ENCODE results near the gene FOXA1.

Gene FOXA1

DNA sequence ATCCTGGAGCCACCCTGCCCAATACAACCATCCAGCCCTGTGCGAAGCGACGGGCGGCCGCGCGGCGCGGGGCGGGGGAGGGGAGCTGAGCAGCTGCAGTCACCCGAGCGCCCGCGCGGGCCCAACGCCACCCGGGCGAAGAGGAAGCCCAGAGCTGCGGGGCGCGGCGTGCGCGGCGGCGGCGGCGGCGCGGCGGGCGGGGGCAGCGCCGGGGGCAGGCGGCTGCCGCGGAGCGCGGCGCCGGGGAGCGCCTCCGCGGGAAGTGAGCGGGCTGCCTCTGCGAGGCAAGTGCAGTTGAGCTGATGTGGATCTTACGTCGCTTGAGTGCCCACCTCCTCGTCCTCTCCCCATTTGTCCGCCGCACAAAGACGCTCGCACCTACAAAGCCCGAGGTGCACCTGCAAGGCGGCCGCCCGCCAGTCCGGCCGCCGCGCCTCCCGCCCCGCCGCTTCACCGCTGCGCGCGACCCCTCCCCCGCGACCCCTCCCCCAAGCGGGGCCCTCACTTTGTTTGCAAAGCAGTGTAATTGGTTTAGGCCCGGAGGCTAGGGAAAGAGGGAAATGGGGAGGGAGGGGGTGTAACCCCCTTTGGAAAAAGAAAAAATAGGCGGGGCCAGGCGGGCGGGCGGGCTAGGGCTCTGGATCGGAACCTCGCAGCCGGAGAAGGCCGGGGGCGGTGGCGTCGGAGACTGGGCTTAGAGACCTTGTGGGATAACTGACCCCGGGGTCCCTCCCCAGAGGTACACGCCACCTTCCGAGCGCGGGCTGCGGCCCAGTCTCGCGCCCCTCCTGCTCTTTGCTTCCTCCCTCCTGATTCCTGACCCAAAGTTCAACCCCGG lies at the start of gene FOXA1, which contains the start of gene TTC6:
Gene FOXA1, minus strand, starts transcription at position 279 of the 838 bp plus-strand sequence. Its CDS starts 277 bp downstream, at position 2.
Gene TTC6, plus strand, starts transcription at position 659 of the 838 bp plus-strand sequence. CDS start 26,436 bp downstream, outside the sequence.
- DNase-seq, result peak in 1 of 58 donors; percentile 6

DNA sequence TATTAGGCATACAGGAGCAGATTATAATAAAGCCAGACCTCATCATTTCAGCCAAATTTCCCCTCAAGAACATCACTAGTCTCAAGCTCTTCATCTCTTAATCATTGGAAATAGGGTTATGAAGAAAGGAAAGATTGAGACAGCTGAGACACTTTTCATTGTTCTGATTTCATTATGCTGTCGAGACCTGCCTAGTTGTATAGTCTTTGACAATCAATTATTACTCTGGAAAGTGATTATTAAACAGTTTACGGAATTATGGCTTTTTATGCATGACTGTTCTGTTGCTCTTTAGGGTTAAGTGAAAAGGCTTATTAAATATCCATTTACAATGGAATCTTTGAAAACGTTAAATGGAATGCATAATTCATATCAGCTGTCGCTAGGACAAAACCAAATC lies 48.7 kb upstream of the FOXA1 start:
- DNase-seq, result no peak

DNA sequence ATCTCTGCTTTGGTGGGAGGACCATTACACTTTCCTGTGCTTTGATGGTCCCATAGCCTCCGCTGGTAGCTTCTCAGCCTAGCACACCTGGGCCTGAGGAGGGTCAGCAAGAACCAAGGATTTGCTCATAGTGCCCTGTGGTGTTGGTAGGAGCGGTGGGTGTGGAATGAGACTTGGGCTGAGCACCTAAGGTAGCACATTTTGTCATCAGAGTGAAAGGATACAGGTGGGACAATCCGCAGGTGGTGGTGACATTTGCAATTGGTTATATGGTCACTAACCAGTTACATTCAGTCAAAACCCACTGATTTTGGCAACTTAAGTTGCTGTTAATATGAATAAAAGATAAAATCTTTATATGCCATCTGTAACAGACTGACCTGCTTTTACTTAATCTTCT lies 47.1 kb upstream of the FOXA1 start:
- DNase-seq, result no peak

GRCh38 chr14:37641117-37641516 lies 46.1 kb upstream of the FOXA1 start:
- DNase-seq, result no peak

DNA sequence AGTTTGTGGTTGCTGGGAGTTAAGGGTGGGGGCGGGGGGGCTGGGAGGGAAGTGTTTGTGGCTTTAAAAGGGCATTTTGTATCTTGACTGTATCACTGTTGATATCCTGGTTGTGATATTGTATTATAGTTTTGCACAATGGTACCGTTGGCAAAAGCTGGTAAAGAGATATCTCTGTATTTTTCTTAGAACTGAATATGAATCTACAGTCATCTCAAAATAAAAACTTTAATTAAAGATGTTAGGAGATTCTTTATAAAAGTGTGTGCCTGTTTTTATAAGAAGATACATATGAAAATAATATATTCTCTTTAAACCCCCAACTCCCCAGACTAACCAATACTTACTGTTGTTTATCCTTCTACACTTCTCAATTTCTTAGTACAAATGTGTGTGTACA lies 43.5 kb upstream of the FOXA1 start:
- DNase-seq, result no peak

DNA sequence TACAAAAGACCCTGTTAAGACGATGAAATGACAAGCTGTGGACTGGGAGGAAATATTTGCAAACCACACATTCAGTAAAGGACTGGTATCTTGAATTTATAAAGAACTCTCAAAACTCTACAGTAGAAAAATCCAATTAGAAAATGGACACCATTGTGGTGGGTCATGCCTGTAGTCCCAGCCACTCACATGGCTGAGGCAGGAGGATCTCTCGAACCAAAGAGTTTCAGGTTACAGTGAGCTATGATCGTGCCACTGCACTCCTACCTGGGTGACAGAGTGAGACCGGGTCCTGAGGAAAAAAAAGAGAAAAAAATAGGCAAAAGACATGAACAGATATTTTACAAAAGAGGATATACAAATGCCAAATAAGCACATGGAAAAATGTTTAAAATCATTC lies 42.3 kb upstream of the FOXA1 start:
- DNase-seq, result no peak

DNA sequence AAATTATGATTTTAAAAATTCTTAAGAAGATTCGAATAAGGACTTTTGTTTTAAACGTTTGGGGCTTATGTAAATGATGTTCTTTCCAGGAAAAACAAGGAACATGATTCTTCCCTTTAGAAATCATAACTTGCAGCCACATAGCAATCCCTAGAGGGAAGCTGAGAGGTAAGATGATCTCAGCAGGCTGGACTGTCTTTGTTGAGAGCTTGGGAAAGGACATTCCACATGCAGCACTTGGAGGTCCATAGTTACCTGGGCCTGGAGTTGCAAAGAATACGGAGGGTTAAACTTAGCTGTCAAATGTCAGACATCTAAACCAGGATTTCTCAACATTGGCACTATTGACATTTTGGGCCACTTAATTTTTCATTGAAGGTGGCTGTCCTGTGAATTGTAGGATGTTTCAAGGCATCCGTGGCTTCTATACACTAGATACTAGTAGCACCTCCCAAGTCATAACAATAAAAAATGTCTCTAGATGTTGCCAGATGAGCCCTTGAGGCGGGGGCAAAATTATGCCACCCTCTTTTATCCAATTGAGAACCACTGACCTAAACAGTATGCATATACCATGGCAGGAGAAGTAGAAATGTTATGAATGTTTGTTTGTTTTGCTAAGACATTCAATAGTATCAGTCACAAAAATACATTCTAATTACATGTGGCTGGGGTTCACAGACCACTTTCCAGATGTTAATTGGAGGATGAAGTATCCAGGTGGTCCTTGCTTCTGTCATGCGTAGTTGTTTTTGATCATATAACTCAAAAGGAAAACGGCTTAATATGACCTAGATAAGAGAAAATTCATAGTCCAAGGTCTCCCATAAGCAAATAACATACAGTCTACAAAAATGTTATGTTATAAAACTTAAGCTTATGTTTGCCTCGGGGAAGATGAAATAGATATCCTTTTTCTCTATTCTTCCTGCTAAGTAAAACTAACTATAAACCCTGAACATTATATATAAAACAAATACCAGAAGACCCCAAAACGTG lies 30.8 kb upstream of the FOXA1 start:
- DNase-seq, result no peak

GRCh38 chr14:37623971-37624370 lies 28.9 kb upstream of the FOXA1 start:
- DNase-seq, result no peak

DNA sequence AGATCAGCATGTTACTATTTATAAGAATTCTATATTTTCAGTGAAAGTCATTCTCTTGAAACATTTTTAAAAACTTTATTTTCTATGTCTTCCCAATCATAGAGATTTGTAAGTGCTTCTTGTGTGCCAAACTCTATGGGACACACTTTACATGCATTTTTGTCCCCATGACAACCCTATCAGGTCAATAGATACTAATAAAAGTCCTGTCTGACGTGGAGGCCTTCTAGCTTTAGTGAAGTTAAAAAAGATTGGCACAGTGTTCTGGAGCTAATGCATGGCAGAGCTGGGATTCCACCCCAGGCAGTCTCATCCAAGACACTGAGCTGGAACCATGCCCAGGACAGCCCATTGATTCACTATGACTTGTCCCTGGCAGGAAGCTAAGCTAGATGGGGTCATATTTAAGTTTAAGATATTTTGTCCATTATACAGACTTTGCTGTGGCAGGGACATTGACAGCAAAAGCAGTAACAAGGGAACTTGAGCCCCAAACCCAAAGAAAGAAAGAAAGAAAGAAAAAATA lies 28.4 kb upstream of the FOXA1 start:
- DNase-seq, result no peak

- no peak for DNase-seq
Measured at GRCh38 chr14:37622231-37622923, 27.3 kb upstream of the FOXA1 start.

GRCh38 chr14:37620856-37621255 lies 25.8 kb upstream of the FOXA1 start:
- DNase-seq, result no peak

GRCh38 chr14:37618498-37619028 lies 23.5 kb upstream of the FOXA1 start:
- no peak for DNase-seq

DNA sequence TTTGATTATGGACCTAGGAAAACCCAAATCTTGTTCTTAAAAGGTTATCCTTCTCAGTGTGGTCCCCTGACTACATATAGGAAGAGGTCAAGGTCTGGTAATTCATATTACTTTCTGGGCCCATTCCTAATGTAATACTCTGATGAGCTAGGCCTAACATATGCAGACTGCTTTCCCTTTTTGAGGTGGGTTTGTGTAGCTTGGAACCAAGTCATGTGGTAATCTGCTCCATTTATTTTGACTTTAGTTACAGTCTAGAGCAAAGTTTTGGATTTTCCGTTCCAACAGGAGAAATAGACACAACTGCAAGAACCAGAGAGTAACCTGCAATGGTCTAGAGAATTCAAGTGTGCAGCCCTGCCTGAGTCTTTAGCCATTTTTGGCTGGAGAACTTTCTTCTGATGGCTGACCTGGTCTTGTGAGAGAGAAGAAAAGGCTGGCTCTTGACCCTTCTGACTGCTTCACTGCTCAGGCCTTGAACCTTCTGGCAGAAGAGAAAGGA lies 22.9 kb upstream of the FOXA1 start:
- no peak for DNase-seq

DNA sequence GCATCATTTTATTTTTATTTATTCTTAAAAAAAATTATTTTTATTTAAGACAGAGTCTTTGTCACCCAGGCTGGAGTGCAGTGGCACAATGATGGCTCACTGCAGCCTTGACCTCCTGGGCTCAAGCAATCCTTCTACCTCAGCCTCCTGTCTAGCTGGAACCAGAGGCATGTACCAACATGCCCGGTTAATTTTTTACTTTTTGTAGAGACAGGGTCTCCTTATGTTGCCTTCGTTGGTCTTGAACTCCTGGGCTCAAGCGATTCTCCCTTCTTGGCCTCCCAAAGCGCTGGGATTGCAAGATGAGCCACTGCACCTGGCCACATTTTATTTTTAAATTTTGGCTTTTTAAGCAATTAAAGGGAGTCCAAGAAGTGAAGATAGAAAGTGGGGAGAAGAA lies 21.8 kb upstream of the FOXA1 start:
- DNase-seq, result no peak

DNA sequence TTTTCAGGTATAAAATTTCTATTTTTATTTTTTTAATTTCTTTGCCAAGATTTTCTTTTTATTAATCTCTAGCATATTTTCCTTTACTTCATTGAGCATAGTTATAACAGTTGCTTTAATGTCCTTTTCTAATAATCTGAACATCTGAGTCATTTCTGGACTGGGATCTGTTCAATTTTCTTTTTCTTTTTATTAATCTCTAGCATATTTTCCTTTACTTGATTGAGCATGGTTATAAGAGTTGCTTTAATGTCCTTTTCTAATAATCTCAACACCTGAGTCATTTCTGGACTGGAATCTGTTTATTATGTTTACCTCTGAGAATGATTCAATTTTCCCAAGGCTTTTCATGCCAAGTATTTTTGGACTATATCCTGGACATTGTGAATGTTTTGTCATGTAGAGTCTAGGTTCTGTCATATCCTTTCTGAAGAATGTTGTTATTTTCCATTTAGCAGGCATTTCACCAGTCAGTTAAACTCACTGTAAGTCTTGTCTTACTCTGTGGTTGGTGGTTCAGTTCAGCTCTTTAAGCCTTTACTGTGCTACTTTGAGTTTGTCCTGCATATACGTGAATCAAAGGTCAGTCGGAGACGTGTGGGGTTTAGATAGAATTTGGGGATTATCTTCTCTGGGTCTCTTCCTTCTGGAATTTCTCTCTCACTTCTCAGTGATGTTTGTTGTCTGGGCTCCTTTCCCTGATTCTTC lies 20.7 kb upstream of the FOXA1 start:
- DNase-seq, result no peak

DNA sequence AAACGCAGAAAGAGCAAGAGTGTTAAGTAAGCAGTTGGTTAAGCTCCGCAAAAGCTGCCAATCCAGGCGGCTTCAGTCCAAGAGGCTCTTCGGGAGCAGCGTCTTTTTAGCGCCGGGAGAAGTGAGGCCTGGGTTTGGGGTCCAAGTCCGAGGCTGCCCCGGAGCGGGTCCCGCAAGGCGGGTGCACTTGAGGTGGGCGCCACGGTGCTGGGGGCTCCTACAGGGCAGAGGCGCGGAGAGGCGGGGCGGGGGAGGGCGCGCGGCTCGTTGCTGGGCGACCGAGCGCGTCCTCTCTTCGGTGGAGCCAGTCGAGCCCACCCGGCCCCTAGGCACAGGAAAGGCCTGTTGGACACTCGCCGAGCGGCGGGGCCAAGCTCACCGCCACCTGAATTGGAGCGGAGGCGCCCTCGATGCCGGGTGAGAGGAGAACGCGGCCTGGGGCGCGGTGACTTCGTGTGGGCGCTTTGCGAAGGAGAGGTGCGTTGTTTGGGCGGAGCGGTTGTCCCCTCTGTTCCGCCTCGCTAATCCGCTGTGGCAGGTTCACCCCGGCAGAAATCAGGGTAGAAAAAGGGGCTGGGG lies 16.0 kb upstream of the FOXA1 start:
- DNase-seq, result no peak

DNA sequence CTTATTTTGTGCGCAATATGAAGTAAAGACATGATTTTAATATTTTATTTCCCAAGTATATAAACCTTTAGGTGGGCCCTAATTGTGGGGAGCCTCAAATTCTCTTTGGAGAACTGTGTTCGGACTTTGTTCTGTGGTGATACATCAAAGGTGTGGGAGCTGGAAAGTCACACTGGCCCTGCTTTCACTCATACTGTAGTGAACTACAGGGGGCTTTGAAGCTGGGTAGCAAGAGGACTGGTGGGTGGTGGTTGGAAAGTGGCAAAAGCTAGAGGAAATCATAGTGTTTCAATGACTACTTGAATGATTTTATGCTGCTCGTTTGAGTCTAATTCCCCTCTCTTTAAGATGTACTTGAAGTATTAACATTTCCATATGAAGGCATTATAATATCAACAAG lies 13.6 kb upstream of the FOXA1 start:
- DNase-seq, result no peak

DNA sequence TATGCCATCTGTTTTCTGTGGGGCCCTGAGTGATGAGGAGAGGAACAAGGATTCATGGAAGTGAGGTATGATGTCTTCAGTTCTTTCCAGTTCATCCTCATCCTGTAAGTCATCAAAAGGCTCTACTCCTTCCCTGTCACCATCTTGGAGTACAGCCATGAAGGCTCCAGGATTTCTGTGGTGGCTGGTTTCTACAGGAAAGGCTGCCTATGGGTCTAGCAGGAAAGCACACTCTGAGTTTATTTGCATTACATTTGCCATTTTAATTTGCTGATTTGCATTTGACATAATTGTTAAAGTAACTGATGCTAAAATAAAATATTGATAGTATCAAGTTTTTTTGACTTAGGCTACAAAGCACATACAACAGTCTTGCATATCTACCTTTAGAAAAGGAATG lies 11.6 kb upstream of the FOXA1 start:
- DNase-seq, result no peak

- DNase-seq, result no peak
Measured at GRCh38 chr14:37603688-37604251, 8.7 kb upstream of the FOXA1 start.

All from anterior cingulate cortex (tissue), 58 donors.